COR-L47 (cell line): ENCODE measurements around the gene LRCH3.
"Not testable (repeated sequence)": the region's sequence is repeated elsewhere in the genome, so short reads cannot be mapped to it uniquely, and the experiment has no call there.

Experiments
- DNase-seq: peaks from one replicate; lab custom pipeline; 2025; lab: John Stamatoyannopoulos, UW

LRCH3 gene

DNA sequence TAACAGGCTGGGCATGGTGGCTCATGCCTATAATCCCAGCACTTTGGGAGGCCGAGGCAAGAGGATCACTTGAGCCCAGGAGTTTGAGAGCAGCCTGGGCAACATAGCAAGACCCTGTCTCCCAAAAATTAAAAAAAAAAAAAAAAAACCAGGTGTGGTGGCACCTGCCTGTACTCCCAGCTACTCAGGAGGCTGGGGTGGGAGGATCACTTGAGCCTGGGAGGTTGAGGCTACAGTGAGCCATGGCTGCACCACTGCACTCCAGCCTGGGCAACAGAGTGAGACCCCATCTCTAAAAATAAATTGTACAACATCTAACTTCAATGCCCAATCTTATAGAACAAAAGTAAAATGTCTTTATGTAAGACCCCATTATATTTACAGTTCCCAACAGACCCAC, 95.0 kb downstream of the LRCH3 start:
- DNase-seq, result not testable (repeated sequence)

DNA sequence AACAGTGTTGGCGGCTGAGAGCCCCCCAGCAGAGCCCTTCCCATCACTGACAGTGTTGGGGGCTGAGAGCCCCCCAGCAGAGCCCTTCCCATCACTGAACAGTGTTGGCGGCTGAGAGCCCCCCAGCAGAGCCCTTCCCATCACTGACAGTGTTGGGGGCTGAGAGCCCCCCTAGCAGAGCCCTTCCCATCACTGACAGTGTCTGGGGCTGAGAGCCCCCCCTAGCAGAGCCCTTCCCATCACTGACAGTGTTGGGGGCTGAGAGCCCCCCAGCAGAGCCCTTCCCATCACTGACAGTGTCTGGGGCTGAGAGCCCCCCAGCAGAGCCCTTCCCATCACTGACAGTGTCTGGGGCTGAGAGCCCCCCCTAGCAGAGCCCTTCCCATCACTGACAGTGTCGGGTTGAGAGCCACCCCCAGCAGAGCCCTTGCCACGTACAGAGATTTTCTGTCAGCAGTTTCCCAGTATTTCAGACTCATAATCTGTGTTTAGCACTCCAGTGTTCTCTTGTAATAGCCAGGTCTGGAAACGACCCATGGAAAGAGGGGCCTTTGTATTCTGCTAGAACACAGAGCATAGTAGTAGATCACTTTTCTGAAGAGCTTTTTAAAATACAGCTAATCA, 96.5 kb downstream of the LRCH3 start:
- not testable (repeated sequence) for DNase-seq

DNA sequence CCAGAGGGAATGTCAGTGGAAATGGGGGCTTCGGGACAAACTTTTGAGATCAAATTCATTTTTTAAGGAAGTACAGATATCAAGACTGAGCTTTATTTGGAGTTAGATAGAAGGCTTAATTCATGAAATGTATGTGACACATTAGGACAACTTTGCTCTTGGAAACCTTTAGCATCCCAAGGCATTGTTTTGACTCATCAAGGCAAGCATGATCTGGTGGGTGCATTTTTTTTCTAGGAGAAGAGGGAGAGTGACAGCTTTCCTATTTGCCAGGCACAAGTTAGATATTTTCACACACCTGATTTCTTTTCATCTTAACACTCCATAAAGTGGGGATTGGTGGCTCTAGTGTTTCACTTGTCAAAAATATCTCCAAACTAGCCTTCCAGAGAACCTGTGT, 97.5 kb downstream of the LRCH3 start:
- no peak for DNase-seq

DNA sequence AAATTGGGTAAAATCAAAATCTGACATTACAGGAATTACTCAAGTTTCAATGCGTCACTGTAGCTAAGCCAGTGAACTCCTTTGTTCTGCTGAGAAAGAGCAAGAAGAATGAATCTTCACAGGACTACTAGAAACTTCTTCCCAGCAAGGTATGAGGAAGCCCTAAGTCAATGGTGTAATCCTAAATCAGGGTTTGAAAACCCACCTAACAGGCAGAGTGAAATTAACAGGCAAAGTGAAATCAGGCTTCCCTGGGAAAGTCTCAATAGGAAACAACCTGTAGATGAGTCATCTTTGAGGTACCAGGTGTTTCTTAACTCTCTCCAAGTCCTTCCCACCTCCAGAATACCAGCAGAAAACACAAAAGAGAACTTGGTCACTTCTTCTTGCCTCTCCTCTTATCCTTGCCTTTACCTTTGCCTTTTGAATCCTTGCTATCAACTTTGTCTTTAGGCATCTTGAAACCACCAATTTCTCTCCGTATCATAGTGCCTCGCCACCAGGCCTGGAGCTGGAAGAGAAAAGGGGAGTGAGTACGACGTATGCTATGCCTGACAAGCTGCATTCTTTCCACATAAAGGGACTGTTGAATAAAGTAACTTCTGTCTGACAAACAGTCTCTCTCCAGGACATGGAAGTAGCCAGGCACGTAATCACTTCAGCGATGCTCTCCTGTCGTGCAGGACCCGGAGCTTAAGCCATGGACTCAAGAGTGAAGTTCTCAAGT, 98.3 kb downstream of the LRCH3 start:
- DNase-seq, result no peak

DNA sequence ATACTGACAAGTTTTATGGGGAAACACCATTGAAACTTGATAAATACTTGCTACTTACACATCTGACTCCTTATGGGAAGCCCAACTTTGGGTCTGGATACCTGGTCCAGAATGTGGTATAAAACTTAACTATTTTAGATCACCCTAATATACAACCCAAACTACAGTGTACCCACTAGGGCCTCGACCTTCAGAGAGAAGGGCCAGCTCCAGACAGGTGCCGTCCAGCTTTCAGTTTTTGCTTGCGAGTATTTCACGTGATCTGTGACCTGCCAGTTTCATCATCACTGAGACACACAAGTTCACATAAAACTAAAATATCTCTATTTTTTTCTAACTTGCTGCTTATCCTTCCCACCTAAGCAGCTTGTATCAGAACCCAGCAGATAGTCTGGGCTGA, 99.6 kb downstream of the LRCH3 start:
- DNase-seq, result no peak

DNA sequence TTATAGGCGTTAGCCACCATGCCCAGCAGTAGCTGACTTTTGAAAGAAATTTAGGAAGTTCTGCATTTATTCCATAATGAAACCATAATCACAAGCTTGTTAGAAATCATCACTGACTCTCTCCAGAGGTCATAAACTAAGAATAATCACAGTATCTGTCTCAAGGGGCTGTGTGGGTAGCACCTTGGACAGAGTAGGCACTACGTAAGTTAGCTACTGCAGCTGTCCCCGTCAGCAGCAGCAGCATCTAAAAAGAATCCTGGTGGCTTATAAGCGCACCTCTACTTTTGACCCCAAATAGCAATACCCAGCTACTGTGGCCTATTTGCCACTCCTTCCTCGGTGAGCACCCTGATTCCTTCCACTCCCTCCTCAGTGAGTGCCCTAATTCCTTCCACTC, 101.1 kb downstream of the LRCH3 start:
- DNase-seq, result no peak

DNA sequence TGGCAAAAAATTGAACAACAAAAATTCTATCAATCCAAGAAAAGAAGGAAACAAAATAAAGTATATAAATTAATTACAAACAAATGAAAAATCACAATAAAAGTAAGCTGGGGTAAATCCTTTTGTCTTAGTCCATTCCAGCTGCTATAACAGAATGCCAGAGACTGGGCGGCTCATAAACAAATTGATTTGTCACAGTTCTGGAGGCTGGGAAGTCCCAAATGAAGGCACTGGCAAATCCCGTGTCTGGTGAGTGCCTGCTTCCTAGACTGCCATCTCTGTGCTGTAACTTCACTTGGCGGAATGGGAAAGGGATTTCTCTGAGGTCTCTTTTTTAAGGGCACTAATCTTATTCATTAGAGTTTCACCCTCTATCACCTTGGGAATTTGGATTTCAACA, 105.4 kb downstream of the LRCH3 start:
- DNase-seq, result no peak

DNA sequence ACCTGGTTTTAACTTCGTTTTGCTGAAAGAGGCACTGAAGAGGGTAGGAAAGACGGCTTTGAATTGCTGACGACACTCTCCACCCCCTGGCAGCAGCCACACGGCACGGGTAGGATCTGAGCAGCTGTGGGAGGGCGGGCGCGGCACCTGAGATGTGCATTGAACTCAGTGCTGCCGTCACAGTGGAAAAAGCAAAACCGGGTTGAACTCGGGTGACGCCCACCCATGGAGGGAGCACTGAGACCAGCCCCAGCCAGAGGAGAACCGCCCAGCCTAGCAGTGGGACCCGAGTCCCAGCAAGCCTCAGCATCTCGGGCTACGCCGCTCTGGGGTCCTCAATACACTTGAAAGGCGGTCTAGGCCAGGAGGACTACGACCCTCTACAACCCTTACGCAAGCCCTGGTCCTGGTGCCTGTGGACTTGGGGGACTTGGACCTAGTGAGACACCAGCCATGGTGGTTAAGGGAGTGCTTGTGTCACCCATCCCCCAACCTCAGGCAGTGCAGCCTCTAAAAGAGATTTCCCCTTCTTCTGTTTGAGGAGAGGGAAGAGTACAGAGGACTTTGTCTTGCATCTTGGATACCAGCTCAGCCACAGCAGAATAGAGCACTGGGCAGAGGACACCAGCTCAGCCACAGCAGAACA, 108.9 kb downstream of the LRCH3 start:
- DNase-seq, result no peak

DNA sequence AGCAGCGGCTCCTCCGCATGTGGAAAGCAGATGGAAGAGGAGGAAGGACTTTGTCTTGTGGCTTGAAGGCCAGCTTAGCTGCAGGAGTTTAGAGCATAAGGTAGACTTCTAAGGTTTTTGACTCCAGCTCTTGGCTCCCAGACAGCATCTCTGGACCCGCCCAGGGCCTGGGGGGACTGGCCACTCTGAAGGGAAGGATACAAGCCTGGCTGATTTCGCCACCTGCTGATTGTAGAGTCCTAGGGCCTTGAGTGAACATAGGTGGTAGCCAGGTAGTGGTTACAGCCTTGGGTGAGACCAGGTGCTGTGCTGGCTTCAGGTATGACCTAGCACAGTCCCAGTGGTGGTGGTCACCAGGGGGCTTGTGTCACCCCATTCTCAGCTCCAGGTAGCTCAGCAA, 110.6 kb downstream of the LRCH3 start:
- no peak for DNase-seq

DNA sequence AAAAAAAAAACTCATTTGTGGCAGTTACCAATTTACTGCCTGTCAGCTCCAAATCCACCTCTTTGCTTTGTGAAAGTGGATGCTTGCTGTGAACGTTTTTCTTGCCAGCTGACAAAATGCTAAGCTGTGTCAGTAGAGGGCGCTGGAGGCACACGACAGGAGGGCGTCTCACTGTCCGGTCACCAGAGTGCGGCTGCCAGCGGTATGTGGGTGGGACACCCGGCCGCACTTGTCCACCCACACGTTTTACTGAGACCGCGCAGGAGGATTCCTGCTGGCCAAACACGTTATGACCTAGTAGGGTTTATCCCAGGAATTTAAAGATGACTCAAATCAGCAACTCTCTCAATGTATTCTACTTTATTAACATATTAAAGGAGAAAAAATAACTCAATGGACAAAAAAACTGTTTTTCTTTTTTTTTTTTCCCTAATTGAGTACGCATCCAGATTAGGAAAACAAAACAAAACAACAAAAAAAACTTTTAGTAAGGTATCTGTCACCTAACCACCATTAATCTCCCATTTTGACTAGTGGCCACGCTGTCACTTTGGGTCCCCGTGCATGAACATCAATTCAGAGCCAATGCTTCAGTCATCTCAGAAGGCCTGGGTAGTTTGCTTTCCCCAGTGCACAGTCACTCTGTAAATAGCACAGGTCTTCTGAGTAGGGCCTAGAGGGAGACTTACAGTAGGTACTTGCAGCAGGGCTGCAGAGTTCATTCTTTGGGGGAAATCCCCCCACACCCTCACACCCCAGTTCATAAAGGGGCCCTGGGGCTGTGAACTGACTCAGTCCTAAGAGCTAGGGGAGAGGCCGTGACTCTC, 115.2 kb downstream of the LRCH3 start:
- peak; percentile 76 for DNase-seq

DNA sequence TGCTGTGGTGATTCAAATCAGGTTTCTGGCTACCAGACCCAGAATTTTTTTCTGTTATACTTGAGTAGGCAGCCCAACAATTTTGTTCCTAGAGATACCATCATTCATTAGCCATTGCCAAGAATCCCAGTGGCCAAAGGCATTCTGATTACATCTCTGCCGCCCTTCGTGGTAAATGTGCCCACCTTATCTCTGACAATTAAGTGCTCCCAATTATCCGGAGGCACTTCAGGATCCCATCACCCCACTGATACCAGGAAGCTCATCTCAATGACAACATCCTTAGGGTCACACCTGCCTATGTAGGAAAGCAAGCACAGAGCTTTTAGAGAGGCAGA, 115.8 kb downstream of the LRCH3 start:
- no peak for DNase-seq

DNA sequence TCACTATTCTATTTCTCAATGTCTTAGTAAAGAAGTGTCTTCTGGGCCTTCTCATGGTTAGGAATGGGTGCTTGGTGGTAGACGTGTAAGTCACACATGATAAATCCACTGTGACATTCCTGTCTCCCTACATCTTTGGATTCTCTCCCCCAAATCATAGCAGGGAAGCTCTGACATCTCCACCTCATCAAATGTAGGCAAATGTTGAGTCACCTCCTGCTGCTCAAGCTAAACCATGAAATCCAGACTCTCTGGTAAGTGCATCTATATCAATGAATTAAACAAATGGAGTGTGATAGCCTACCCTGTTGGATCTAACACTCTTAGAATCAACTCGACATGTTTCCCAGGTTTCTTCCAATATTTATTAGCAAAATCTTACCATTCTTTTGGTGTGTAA, 116.1 kb downstream of the LRCH3 start:
- DNase-seq, result no peak

DNA sequence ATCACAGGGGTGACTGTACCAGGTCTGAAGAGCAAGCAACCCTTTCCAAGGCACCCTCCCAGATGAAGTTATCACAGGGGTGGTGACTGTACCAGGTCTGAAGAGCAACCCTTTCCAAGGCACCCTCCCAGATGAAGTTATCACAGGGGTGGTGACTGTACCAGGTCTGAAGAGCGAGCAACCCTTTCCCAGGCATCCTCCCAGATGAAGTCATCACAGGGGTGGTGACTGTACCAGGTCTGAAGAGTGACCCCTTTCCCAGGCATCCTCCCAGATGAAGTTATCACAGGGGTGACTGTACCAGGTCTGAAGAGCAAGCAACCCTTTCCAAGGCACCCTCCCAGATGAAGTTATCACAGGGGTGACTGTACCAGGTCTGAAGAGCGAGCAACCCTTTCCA, 117.5 kb downstream of the LRCH3 start:
- DNase-seq, result not testable (repeated sequence)

DNA sequence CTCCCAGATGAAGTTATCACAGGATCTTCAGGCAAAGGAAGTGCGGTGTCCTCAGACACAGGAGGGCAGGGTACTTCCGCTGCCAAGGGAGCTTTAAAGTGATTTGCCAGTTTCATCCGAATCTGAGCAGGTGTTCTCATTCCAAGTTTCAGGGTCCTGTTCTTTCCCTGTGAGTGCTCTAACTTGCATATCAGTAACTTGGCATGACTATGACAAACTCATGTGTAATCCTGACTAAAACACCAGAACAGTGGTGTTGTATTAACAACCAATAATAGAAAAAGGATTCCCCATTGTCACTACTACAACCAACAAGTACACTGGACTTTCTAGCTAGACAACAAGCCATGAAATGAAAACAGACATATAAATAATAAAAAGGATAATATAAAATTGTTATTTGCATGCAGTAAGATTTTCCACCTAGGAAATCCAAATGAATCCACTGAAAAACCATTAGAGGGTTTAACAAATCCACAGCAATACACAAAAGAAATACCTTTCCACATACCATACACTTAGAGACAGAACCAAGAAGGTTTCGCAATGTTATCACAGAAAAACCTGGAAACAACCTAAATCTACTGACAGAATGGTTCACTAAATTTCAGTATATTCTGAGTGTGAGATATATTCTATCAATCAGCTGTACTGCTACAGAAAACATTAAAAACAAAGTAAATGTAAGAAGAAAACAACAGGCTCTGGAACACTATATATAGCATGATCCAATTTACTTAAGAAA, 118.1 kb downstream of the LRCH3 start:
- no peak for DNase-seq

DNA sequence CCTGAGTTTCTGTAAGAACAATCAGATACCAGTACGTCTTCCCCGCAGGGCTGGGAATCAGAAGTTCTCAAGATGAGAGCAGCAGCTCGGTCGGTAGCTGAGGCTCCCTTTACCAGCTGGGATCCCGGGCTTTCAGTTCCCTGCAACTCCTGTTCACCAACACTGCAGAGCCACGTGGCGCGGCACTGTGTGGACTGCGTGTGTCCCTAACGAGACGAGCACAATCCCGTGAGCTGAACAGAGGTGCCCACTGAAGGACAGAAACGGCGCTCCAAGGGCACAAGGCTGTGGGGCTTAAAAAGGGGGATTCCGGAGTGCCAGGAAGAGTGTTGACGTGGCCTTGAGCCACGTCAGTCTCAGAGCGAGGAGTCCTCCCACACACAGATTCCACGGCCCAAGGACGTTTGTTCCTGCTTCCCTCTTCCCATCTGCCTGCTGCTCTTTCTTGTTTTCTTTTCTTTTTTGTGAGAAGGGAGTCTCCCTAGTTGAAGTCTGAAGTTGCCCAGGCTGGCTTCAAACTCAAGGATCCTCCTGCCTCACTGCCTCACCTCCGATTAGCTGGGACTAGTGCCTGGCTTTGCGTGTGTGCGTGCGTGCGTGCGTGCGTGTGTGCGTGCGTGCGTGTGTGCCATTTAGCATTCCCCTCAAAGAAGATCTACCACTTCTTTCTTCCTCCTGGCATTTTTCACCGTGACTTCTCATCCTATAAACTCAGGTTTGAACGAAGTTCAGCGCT, 121.9 kb downstream of the LRCH3 start:
- DNase-seq, result no peak

DNA sequence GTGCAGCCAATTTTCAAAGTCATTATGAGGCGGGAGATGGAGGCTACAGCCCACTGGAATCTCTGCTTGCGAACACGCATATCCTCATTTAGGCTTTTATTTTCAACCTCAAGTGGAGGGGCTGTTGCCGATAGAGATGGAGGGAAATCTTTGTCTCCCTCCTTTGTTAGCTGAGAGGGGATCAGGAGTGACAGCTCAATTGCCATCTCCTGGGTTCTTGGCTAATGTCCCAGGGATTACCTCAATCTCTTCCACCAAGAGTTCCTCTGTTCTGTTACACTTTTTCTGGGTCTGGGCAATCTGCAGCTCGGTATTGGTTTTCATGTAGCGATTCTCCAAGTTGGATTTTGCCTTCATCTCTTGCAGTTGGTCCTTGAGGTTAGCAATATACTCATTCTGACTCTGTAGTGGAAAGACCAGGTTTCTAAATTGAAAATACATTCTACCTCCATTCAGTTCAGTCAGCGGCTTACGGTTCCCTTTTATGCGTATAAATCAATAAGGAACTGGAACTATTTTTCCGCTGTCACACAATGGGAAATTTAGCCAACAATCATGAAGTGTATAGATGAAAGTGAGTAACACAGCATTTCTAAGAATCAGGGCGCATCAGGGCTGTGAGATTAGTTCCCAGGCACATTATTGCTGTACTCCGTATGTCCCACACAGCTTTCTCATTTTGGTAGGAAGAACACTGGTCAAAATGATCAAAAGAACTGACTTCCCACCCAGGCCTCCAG, 122.8 kb downstream of the LRCH3 start:
- peak; percentile 10 for DNase-seq

DNA sequence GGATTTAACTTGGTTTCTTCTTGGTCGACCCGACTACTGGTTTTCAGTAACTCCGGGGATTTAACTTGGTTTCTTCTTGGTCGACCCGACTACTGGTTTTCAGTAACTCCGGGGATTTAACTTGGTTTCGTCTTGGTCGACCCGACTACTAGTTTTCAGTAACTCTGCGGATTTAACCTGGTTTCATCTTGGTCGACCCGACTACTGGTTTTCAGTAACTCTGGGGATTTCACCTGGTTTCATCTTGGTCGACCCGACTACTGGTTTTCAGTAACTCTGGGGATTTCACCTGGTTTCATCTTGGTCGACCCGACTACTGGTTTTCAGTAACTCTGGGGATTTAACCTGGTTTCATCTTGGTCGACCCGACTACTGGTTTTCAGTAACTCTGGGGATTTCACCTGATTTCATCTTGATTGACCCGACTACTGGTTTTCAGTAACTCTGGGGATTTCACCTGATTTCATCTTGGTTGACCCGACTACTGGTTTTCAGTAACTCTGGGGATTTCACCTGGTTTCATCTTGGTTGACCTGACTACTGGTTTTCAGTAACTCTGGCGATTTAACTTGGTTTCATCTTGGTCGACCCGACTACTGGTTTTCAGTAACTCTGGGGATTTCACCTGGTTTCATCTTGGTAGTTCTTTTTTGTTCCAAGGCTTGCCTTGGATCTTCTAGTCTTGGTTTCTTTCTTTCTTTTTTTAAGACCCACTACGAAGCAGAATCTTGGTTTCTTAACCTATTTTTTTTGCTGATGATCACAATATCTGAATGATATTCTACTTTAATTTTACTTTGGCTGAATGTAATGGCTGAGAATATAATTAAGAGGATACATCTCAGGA, 130.6 kb downstream of the LRCH3 start:
- DNase-seq, result not testable (repeated sequence)

DNA sequence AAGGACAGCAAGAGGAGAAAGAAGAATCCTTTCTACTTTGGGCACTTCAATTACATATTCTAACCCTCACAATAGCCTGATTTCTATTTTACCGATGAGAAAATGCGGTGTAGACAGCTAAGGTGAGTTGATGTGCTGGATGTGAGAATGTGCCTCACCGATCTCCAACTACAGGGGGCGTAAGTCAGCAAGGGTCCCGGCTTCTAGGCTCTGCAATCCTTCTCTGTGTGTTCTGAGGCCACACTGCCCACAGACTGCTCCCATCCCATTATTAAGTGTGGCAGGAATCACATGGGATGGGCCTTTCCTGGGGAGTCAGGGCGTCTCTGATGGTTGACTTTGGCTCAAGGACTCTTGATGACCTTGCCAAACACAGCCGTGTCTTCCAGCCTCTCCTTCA, 135.4 kb downstream of the LRCH3 start:
- no peak for DNase-seq

DNA sequence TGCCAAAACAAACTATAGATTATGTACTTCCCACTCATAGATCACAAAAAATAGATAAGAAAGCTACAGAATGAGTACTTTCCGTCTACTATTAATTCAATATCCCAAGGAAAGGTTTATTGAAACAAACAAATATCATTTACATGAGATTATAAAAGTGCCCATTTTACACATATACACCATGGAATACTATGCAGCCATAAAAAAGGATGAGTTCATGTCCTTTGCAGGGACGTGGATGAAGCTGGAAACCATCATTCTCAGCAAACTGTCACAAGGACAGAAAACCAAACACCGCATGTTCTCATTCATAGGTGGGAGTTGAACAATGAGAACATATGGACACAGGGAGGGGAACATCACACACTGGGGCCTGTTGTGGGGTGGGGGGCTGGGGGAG, 136.5 kb downstream of the LRCH3 start:
- DNase-seq, result not testable (repeated sequence)
